ENCODE measurements around the gene PGLYRP3.

PGLYRP3 gene

GRCh38 chr1:153358691-153358975 lies 45.9 kb upstream of the PGLYRP3 start:
- no peak for DNase-seq (ENCODE audit: low read depth in 1 of 2, low spot score in 1 of 2)
- Histone ChIP-seq H3K27ac (replicated peaks) (peak overlapping the region; percentile 91), H3K4me3 (replicated peaks; ENCODE audit: insufficient read depth, low read length) (peak overlapping the region; percentile 31), H3K27me3 (ENCODE audit: insufficient read depth, poor library complexity, severe bottlenecking) (no peaks in the 10 kb centered on the region)
- no peak for TF ChIP-seq CTCF (IDR thresholded peaks at IDR 0.05; ENCODE audit: insufficient read depth, low read length)
- TF ChIP-seq REST (IDR thresholded peaks at IDR 0.05; ENCODE audit: insufficient replicate concordance, low read depth): no peak
- TF ChIP-seq SPI1 (IDR thresholded peaks at IDR 0.05; ENCODE audit: borderline replicate concordance, low read depth): no peak
- TF ChIP-seq GABPA (IDR thresholded peaks at IDR 0.05; ENCODE audit: low read depth): no peak
- TF ChIP-seq POLR2AphosphoS5 (IDR thresholded peaks at IDR 0.05; ENCODE audit: low read depth): no peak

GRCh38 chr1:153357853-153358690 lies 45.3 kb upstream of the PGLYRP3 start, which contains the start of gene S100A9:
Gene S100A9 (plus strand): TSS chr1:153357854. CDS start chr1:153358284, 430 bp downstream.
- TF ChIP-seq REST (IDR thresholded peaks at IDR 0.05; ENCODE audit: insufficient replicate concordance, low read depth) (peak; percentile 31), POLR2AphosphoS5 (IDR thresholded peaks at IDR 0.05; ENCODE audit: low read depth) (peak; percentile 73), SPI1 (IDR thresholded peaks at IDR 0.05; ENCODE audit: borderline replicate concordance, low read depth) (peak; percentile 73), GABPA (IDR thresholded peaks at IDR 0.05; ENCODE audit: low read depth) (no peak; the same call in 1 of the 2 replicates), CTCF (IDR thresholded peaks at IDR 0.05; ENCODE audit: insufficient read depth, low read length) (no peak)
- H3K27ac ChIP-seq (replicated peaks): peak within 1 kb of the TSS; percentile 91
- H3K27me3 ChIP-seq (ENCODE audit: insufficient read depth, poor library complexity, severe bottlenecking): no peaks in the 10 kb centered on the region
- DNase-seq (ENCODE audit: low read depth in 1 of 2, low spot score in 1 of 2): peak; percentile 59 to 67
- H3K4me3 ChIP-seq (replicated peaks; ENCODE audit: insufficient read depth, low read length): peak within 1 kb of the TSS; percentile 31

- H3K27me3 ChIP-seq (ENCODE audit: insufficient read depth, poor library complexity, severe bottlenecking): no peaks in the 10 kb centered on the region
- peak overlapping the region; percentile 31 for H3K4me3 ChIP-seq (replicated peaks; ENCODE audit: insufficient read depth, low read length)
- TF ChIP-seq GABPA (IDR thresholded peaks at IDR 0.05; ENCODE audit: low read depth): peak; percentile 8; the same call in 1 of the 2 replicates
- TF ChIP-seq CTCF (IDR thresholded peaks at IDR 0.05; ENCODE audit: insufficient read depth, low read length): no peak
- peak; percentile 66 for TF ChIP-seq SPI1 (IDR thresholded peaks at IDR 0.05; ENCODE audit: borderline replicate concordance, low read depth)
- TF ChIP-seq REST (IDR thresholded peaks at IDR 0.05; ENCODE audit: insufficient replicate concordance, low read depth): peak; percentile 62
- TF ChIP-seq POLR2AphosphoS5 (IDR thresholded peaks at IDR 0.05; ENCODE audit: low read depth): no peak; the same call in 1 of the 2 replicates
- peak overlapping the region; percentile 91 for H3K27ac ChIP-seq (replicated peaks)
- DNase-seq (ENCODE audit: low read depth in 1 of 2, low spot score in 1 of 2): peak; percentile 75 to 97
Measured at GRCh38 chr1:153357076-153357852, 44.5 kb upstream of the PGLYRP3 start.

Measured in HL-60 (cell line).